Left lung (tissue), 10 donors: ENCODE results near the gene FRMD4A. TPM values are rescaled to one million over a fixed set of nuclear protein-coding genes. Genes with fewer than 3 reads are reported as not detected.
A peak's percentile ranks its signal among the peaks of the same experiment; 100 is the strongest.

Experiments used
- ATAC-seq: fragments of 200-7000 bp; cut with Tn5 transposase; one replicate; pipeline ENCODE4 v1.9.1; 2020; ENCODE audit warnings: moderate library complexity
- DNase-seq, 4 donors: peaks; one replicate each; pipeline ENCODE4 v3.0.0-alpha.2; 2013 to 2020
- H3K27ac ChIP-seq, 2 donors: fragments of 200-600 bp; sonication (generic) in 1 of 2; one replicate each; pipeline versions ENCODE4 v1.5.0 to v1.8.0; 2020 to 2021
- H3K27me3 ChIP-seq, 2 donors: fragments of 200-600 bp; sonication (generic) in 1 of 2; one replicate each; pipeline versions ENCODE4 v1.5.0 to v1.8.0; 2020 to 2021
- H3K36me3 ChIP-seq, 2 donors: fragments of 200-600 bp; sonication (generic) in 1 of 2; one replicate each; pipeline versions ENCODE4 v1.5.0 to v1.8.0; 2020 to 2021
- H3K4me1 ChIP-seq, 2 donors: fragments of 200-600 bp; one replicate each; pipeline ENCODE4 v1.8.0; 2021
- H3K4me3 ChIP-seq, 2 donors: fragments of 200-600 bp; sonication (generic) in 1 of 2; one replicate each; pipeline versions ENCODE4 v1.5.0 to v1.8.0; 2020 to 2021; ENCODE audit warnings: mild to moderate bottlenecking in 1 of 2
- H3K9me3 ChIP-seq, 2 donors: fragments of 200-600 bp; sonication (generic) in 1 of 2; one replicate each; pipeline versions ENCODE4 v1.5.0 to v1.8.0; 2020 to 2021
- intact Hi-C, 2 donors: fragments of 100-400 bp; cut with DNase I; formaldehyde crosslinking; loops; one replicate each; pipeline versions ENCODE4 v1.11.2 to v1.14.2; 2022
- polyA plus RNA-seq, 6 donors: library from polyadenylated mRNA; unstranded; fragments of 120-200 nt; gene quantifications; one replicate each; pipeline ENCODE4 v1.2.1, GENCODE V29; 2013; ENCODE audit not compliant: insufficient read length in 6 of 6
- total RNA-seq, 2 donors: library from RNA; stranded (reverse); fragmentation: NEBNext Ultra II Directional; extraction: Animal tissue kit (Norgen Biotek cat#: 25700); gene quantifications; one replicate each; pipeline ENCODE4 v1.2.1, GENCODE V29; 2021
- TF ChIP-seq, protein P1 (sequence below), 2 donors: fragments of 200-600 bp; sonication (generic) in 1 of 2; IDR thresholded peaks; one replicate each; pipeline versions ENCODE4 v1.5.0 to v1.8.0; 2021; ENCODE audit warnings: antibody characterized with exemption in 2 of 2
- donor health status: DM: no; HTN: yes; CAD: no.
- donor health status: DM: no; HTN: no; CAD: no.

FRMD4A gene
- total and polyA plus RNA-seq, 8 donors = 33.9 to 62.8 (median 57.0) TPM

DNA sequence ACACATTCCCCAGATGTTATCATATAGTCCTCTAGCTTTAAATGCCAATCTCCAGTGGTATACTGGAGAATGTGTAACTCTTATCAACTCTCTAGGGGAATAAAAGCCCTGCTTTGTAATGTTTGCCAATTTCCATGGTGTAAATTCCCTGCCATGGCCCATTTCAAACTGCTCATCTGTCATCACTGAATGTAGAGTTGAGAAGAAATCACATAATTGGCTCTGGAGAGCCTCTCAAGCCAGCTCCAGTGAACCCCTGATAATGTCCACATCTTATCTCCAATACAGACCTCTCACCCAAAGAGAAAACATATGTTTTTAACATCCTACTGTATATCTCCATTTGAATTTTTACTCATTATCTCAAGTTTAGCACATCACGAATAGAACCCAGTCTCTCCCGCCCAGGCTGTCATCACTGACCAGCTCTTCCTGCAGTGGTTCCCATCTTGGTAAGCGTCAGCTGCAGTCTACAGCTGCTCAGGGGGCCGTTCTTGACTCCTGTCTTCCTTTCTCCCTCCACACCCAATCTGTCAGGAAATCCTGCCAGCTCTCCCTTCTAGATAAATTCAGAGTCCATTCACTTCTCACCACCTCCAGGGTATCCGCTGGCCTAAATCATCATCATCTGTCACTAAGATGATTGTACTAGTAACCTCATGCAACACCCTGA lies 332.4 kb downstream of the FRMD4A start:
- Histone ChIP-seq H3K27me3 (no peaks in the 10 kb centered on the region), H3K27ac (no peak overlapping the region), H3K9me3 (no peaks in the 10 kb centered on the region), H3K36me3 (no peaks in the 10 kb centered on the region), H3K4me3 (no peak overlapping the region), H3K4me1 (peaks cover 1 to 5% of the 10 kb centered on the region in 2 donors)
- intact Hi-C loops = no loop called here
- no peak for DNase-seq
- TF ChIP-seq, protein P1, sequence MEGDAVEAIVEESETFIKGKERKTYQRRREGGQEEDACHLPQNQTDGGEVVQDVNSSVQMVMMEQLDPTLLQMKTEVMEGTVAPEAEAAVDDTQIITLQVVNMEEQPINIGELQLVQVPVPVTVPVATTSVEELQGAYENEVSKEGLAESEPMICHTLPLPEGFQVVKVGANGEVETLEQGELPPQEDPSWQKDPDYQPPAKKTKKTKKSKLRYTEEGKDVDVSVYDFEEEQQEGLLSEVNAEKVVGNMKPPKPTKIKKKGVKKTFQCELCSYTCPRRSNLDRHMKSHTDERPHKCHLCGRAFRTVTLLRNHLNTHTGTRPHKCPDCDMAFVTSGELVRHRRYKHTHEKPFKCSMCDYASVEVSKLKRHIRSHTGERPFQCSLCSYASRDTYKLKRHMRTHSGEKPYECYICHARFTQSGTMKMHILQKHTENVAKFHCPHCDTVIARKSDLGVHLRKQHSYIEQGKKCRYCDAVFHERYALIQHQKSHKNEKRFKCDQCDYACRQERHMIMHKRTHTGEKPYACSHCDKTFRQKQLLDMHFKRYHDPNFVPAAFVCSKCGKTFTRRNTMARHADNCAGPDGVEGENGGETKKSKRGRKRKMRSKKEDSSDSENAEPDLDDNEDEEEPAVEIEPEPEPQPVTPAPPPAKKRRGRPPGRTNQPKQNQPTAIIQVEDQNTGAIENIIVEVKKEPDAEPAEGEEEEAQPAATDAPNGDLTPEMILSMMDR (IDR thresholded peaks at IDR 0.05) = no peak
- no peak for ATAC-seq

DNA sequence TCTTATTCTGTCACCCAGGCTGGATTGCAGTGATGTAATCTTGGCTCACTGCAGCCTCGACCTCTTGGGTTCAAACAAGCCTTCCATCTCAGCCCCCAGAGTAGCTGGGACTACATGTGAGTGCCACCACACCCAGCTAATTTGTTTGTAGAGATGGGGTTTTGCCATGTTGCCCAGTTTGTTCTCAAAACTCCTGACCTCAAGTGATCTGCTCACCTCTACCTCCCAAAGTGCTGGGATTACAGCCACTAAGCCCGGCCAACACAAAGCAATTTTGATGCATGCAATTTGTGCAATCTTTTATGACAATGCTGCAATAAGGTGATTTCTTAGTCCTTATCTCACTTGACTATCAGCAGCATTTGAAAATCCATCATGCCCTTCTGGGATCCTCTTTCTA lies 333.1 kb downstream of the FRMD4A start:
- no peaks in the 10 kb centered on the region for H3K27me3 ChIP-seq
- DNase-seq (no peak), ATAC-seq (no peak)
- H3K4me1 ChIP-seq = peaks cover 5% of the 10 kb centered on the region in 2 donors
- no peak overlapping the region for H3K4me3 ChIP-seq
- intact Hi-C loops = no loop called here
- no peaks in the 10 kb centered on the region for H3K9me3 ChIP-seq
- no peak overlapping the region for H3K27ac ChIP-seq
- no peaks in the 10 kb centered on the region for H3K36me3 ChIP-seq
- TF ChIP-seq, protein P1 (IDR thresholded peaks at IDR 0.05) = no peak

DNA sequence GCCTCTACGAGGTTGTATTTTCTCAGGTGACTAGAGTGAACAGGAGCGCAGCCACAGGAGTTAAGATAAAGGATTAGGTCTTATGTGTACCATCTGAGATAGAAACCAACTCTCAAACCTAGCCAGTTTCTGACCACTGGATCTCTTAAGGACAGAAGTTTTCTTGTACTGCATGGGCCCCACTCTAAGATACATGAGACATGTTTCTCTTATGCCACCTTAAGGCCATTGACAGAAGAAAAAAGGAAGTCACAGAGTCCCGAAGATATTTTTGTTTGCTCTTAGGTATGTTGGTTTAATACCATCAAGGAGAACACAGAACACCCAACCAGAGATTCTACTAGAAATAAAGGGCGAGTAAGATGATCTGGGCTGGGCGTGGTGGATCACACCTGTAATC lies 335.8 kb downstream of the FRMD4A start:
- no peak for ATAC-seq
- H3K9me3 ChIP-seq = no peaks in the 10 kb centered on the region
- H3K4me3 ChIP-seq = no peak overlapping the region
- no peak for DNase-seq
- intact Hi-C loops = no loop called here
- no peaks in the 10 kb centered on the region for H3K27me3 ChIP-seq
- H3K27ac ChIP-seq = no peak overlapping the region
- TF ChIP-seq, protein P1 (IDR thresholded peaks at IDR 0.05) = no peak
- no peaks in the 10 kb centered on the region for H3K36me3 ChIP-seq
- peaks cover 12 to 18% of the 10 kb centered on the region in 2 donors for H3K4me1 ChIP-seq

DNA sequence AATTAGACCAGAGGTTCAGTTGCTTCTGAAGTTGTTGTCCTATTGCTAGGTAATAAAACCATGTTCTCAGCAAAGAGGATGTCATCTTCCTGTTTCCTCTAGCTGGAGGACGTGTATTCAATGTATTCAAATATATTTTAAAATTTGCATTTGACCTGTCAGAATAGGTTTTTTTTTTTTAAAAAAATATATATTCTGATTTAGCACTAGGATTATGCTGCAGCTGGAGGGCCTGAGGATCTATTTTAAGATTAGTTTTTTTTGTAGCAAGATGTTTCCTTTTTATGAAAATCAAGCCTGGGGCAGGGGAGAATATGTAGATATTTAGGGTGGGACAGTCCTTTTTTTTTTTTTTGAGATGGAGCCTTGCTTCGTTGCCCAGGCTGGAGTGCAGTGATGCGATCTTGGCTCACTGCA lies 337.0 kb downstream of the FRMD4A start:
- Histone ChIP-seq H3K36me3 (no peaks in the 10 kb centered on the region), H3K27me3 (no peaks in the 10 kb centered on the region), H3K4me1 (peaks cover 12 to 18% of the 10 kb centered on the region in 2 donors), H3K9me3 (no peaks in the 10 kb centered on the region), H3K27ac (no peak overlapping the region), H3K4me3 (no peak overlapping the region)
- ATAC-seq (no peak), DNase-seq (no peak)
- TF ChIP-seq, protein P1 (IDR thresholded peaks at IDR 0.05) = no peak
- intact Hi-C loops = no loop called here

DNA sequence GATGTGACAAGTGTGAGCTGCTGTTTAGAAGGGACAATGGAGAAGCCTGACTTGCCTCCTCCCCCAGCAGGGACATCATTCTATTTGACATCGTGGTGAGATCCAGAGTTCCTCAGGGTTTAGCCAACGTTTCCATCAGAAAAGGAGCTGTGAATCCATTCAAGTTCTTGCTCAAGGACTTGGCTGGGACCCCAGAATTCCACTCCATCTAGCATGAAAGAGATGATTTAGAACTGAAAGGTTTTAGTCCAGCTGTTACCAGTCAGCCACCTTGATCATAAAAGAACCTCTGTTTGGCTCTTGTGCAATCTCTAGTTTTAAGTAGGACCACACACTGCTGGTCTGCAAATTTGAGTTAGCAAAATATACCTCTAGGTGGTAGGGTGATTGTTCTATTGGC lies 337.6 kb downstream of the FRMD4A start:
- DNase-seq (peak in 2 of 4 donors; percentile 76 to 85), ATAC-seq (no peak)
- TF ChIP-seq, protein P1 (IDR thresholded peaks at IDR 0.05) = no peak
- no peak overlapping the region for H3K4me3 ChIP-seq
- H3K36me3 ChIP-seq = no peaks in the 10 kb centered on the region
- intact Hi-C loops = no loop called here
- no peaks in the 10 kb centered on the region for H3K27me3 ChIP-seq
- H3K9me3 ChIP-seq = no peaks in the 10 kb centered on the region
- H3K27ac ChIP-seq = no peak overlapping the region
- peaks cover 12 to 18% of the 10 kb centered on the region in 2 donors for H3K4me1 ChIP-seq
